Stomach (tissue), 4 donors: Measurements from ENCODE around the gene SYNE3.

Experiments used
- CTCF ChIP-seq, 7 experiments: fragments of 450-650 bp in 4 of 7; fragments of 200-600 bp in 3 of 7; sonication (generic) in 3 of 7; IDR thresholded peaks; one replicate each; pipeline ENCODE4 v1.5.1; 2016 to 2019; ENCODE audit warnings: antibody characterized with exemption in 7 of 7, control low read depth in 2 of 7, mild to moderate bottlenecking in 1 of 7
- POLR2AphosphoS5 ChIP-seq, 3 donors: sonication (generic); formaldehyde crosslinking; IDR thresholded peaks; one replicate each; pipeline ENCODE4 v1.6.1; 2016; ENCODE audit warnings: antibody characterized with exemption in 3 of 3

GRCh38 chr14:95523815-95524448 is 7.5 kb upstream of the SYNE3 start:
- no peak for TF ChIP-seq POLR2AphosphoS5 (IDR thresholded peaks at IDR 0.05)
- no peak for TF ChIP-seq CTCF (IDR thresholded peaks at IDR 0.05)
